Measurements from ENCODE around the gene SLC12A8.

SLC12A8 gene

GRCh38 chr3:125069968-125070745 is 142.4 kb downstream of the SLC12A8 start:
- DNase-seq = no peak

GRCh38 chr3:125069452-125069851 is 143.1 kb downstream of the SLC12A8 start:
- DNase-seq = peak; percentile 68

GRCh38 chr3:125068265-125068664 is 144.3 kb downstream of the SLC12A8 start:
- no peak for DNase-seq

- DNase-seq = no peak
Observed at GRCh38 chr3:125067225-125067624, 145.3 kb downstream of the SLC12A8 start.

- DNase-seq = no peak
Observed at GRCh38 chr3:125062904-125063618, 149.5 kb downstream of the SLC12A8 start.

GRCh38 chr3:125061646-125062045 is 150.9 kb downstream of the SLC12A8 start:
- no peak for DNase-seq

GRCh38 chr3:125061170-125061569 is 151.4 kb downstream of the SLC12A8 start:
- DNase-seq = no peak

- DNase-seq = no peak
Observed at GRCh38 chr3:125059488-125060245, 152.9 kb downstream of the SLC12A8 start.

GRCh38 chr3:125058959-125059358 is 153.6 kb downstream of the SLC12A8 start:
- no peak for DNase-seq

- DNase-seq = no peak
Observed at GRCh38 chr3:125058529-125058928, 154.0 kb downstream of the SLC12A8 start.

GRCh38 chr3:125057186-125057850 is 155.2 kb downstream of the SLC12A8 start:
- no peak for DNase-seq

GRCh38 chr3:125055913-125056745 is 156.4 kb downstream of the SLC12A8 start, which contains the start of gene HEG1:
Gene HEG1, minus strand, starts transcription at chr3:125055997. Its CDS starts 107 bp downstream, at chr3:125055890.
- DNase-seq = peak; percentile 72

- no peak for DNase-seq
Observed at GRCh38 chr3:125055331-125055912, 157.1 kb downstream of the SLC12A8 start.

- DNase-seq = peak; percentile 36
Observed at GRCh38 chr3:125054449-125055329, 157.9 kb downstream of the SLC12A8 start.

GRCh38 chr3:125054062-125054448 is 158.5 kb downstream of the SLC12A8 start:
- no peak for DNase-seq

GRCh38 chr3:125053304-125053699 is 159.2 kb downstream of the SLC12A8 start:
- no peak for DNase-seq

GRCh38 chr3:125052624-125053303 is 159.8 kb downstream of the SLC12A8 start:
- DNase-seq = no peak

- DNase-seq = no peak
Observed at GRCh38 chr3:125051715-125052581, 160.6 kb downstream of the SLC12A8 start.

GRCh38 chr3:125051205-125051604 is 161.3 kb downstream of the SLC12A8 start:
- no peak for DNase-seq
